Tibial nerve (tissue), 4 donors: ENCODE data around the gene C3orf18. TPM values are rescaled to one million over a fixed set of nuclear protein-coding genes. Genes with fewer than 3 reads are reported as not detected.
A peak's percentile ranks its signal among the peaks of the same experiment; 100 is the strongest.

Experiments
- DNase-seq, 2 donors: peaks; one replicate each; pipeline ENCODE4 v3.0.0-alpha.2; 2019; ENCODE audit warnings: low spot score in 2 of 2
- H3K27ac ChIP-seq, 4 donors: fragments of 200-600 bp; sonication (generic) in 3 of 4; one replicate each; pipeline ENCODE4 v1.5.1; 2017 to 2019; ENCODE audit warnings: mild to moderate bottlenecking in 1 of 4
- H3K27me3 ChIP-seq, 2 donors: fragments of 200-600 bp; sonication (generic) in 1 of 2; one replicate each; pipeline versions ENCODE4 v1.5.1 to v1.6.0; 2017 to 2019
- H3K36me3 ChIP-seq, 3 donors: fragments of 200-600 bp; sonication (generic); one replicate each; pipeline ENCODE4 v1.5.1; 2018 to 2019
- H3K4me1 ChIP-seq, 4 donors: fragments of 200-600 bp; sonication (generic) in 3 of 4; one replicate each; pipeline ENCODE4 v1.5.1; 2017 to 2019
- H3K4me3 ChIP-seq, 4 donors: fragments of 200-600 bp; sonication (generic) in 3 of 4; one replicate each; pipeline ENCODE4 v1.5.1; 2017 to 2019; ENCODE audit warnings: mild to moderate bottlenecking in 1 of 4, moderate library complexity in 1 of 4
- H3K9me3 ChIP-seq, 4 donors: fragments of 200-600 bp; sonication (generic) in 3 of 4; one replicate each; pipeline ENCODE4 v1.5.1; 2017 to 2019
- EP300 ChIP-seq, 2 donors: sonication (generic); formaldehyde crosslinking; IDR thresholded peaks; one replicate each; pipeline ENCODE4 v1.6.1; 2017; ENCODE audit warnings: antibody characterized with exemption in 2 of 2, mild to moderate bottlenecking in 1 of 2
- POLR2A ChIP-seq, 2 donors: fragments of 450-650 bp; IDR thresholded peaks; one replicate each; pipeline ENCODE4 v1.6.1; 2017; ENCODE audit warnings: antibody characterized with exemption in 2 of 2, mild to moderate bottlenecking in 2 of 2, moderate library complexity in 2 of 2
- WGBS, 2 donors: methylation state at CpG; one replicate each; pipeline ENCODE4 v1.1.5; 2018; 5-methylcytosine and 5-hydroxymethylcytosine counted together
- total RNA-seq, 4 donors: library from RNA; depleted of rRNA; stranded (reverse); fragments of >200 nt; gene quantifications; one replicate each; pipeline ENCODE4 v1.1.0, GENCODE V29; 2016
- TF ChIP-seq, protein P1 (sequence below), 5 experiments: fragments of 200-600 bp in 3 of 5; fragments of 450-650 bp in 2 of 5; sonication (generic) in 3 of 5; IDR thresholded peaks; one replicate each; pipeline ENCODE4 v1.5.1; 2016 to 2019; ENCODE audit warnings: antibody characterized with exemption in 5 of 5, mild to moderate bottlenecking in 3 of 5, moderate library complexity in 2 of 5

C3orf18 gene
- total RNA-seq, 4 donors from 2014 or later, result 12.2 to 21.1 (median 19.1) TPM

DNA sequence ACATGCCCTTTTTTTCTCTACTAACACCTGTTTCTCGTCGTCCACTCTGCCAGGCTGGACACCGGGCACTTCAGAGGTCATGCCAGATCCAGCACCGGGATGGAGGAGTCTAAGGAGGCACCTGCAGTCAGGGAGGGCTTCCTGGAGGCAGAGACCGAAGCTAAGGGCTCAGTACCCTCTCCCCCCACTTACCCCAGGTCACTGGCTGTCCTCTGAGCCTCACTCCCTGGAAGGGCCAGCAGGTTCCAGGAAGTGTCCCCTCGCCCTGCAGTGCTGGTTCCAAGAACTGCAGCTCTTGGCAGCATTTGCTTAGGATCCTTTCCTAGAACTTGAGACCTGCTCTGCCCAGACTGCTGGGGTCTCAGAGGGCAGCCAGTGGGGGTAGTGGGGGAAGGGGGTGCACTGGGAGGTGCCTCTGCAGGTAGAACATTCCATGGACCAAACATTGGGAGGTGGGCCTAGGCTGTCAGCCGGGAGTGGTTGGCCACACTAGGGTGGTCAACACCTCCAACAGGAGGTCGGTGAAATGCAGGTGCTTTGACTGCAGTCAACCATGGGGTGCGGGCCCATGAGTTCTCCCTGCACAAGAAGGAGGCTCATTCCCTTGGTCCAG is 32.7 kb upstream of the C3orf18 start:
- Histone ChIP-seq H3K4me1 (peaks cover 0 to 58% (median 28%) of the 10 kb centered on the region in 4 donors), H3K36me3 (peaks cover 0 to 13% (median 0%) of the 10 kb centered on the region in 3 donors), H3K4me3 (no peak overlapping the region), H3K27me3 (no peaks in the 10 kb centered on the region), H3K27ac (peak overlapping the region; percentile 86 to 96 (median 95)), H3K9me3 (no peaks in the 10 kb centered on the region)
- no peak for DNase-seq
- WGBS, 2 donors, result 82 to 86% methylated on average over 9 of the region's 9 CpGs
- TF ChIP-seq POLR2A (IDR thresholded peaks at IDR 0.05), result no peak
- TF ChIP-seq EP300 (IDR thresholded peaks at IDR 0.05), result no peak
- TF ChIP-seq, protein P1, sequence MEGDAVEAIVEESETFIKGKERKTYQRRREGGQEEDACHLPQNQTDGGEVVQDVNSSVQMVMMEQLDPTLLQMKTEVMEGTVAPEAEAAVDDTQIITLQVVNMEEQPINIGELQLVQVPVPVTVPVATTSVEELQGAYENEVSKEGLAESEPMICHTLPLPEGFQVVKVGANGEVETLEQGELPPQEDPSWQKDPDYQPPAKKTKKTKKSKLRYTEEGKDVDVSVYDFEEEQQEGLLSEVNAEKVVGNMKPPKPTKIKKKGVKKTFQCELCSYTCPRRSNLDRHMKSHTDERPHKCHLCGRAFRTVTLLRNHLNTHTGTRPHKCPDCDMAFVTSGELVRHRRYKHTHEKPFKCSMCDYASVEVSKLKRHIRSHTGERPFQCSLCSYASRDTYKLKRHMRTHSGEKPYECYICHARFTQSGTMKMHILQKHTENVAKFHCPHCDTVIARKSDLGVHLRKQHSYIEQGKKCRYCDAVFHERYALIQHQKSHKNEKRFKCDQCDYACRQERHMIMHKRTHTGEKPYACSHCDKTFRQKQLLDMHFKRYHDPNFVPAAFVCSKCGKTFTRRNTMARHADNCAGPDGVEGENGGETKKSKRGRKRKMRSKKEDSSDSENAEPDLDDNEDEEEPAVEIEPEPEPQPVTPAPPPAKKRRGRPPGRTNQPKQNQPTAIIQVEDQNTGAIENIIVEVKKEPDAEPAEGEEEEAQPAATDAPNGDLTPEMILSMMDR (IDR thresholded peaks at IDR 0.05), result no peak

DNA sequence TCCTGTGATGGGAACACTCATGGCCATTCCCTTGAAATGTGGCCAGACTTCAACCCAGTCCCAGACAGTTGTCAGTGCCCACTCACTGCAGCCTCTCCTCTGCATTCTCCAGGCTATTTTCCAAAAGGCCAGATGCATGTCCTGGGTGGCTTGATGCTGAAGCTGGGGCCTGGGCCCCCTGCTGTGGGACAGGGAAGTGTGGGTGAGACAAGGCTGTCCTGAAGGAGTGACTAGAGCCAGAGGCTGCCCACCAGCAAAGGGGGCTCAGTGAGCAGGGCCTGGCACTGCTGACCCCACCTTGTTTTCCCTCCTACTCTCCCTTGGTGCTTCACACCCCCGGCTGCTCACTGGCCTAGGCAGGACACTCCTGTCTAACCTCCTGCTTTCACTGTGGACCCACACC is 32.2 kb upstream of the C3orf18 start:
- TF ChIP-seq EP300 (IDR thresholded peaks at IDR 0.05), result no peak
- TF ChIP-seq, protein P1 (IDR thresholded peaks at IDR 0.05), result no peak
- TF ChIP-seq POLR2A (IDR thresholded peaks at IDR 0.05), result no peak
- WGBS, 2 donors, result 81 to 92% methylated on average over 1 of the region's 1 CpG
- Histone ChIP-seq H3K9me3 (no peaks in the 10 kb centered on the region), H3K4me1 (peaks cover 0 to 52% (median 28%) of the 10 kb centered on the region in 4 donors), H3K27me3 (no peaks in the 10 kb centered on the region), H3K27ac (peak overlapping the region in 2 of 4 donors; percentile 96), H3K4me3 (no peak overlapping the region), H3K36me3 (peaks cover 0 to 8% (median 0%) of the 10 kb centered on the region in 3 donors)
- no peak for DNase-seq

GRCh38 chr3:50599115-50599715 is 31.7 kb upstream of the C3orf18 start:
- TF ChIP-seq, protein P1 (IDR thresholded peaks at IDR 0.05), result no peak
- TF ChIP-seq POLR2A (IDR thresholded peaks at IDR 0.05) (no peak), EP300 (IDR thresholded peaks at IDR 0.05) (no peak)
- H3K4me3 ChIP-seq, result no peak overlapping the region

GRCh38 chr3:50594253-50594785 is 26.8 kb upstream of the C3orf18 start:
- 15 to 26% methylated on average over 2 of the region's 2 CpGs for whole genome bisulfite sequencing, 2 donors
- DNase-seq, result no peak
- no peaks in the 10 kb centered on the region for H3K9me3 ChIP-seq
- H3K27ac ChIP-seq, result no peak overlapping the region
- H3K27me3 ChIP-seq, result no peaks in the 10 kb centered on the region
- TF ChIP-seq, protein P1 (IDR thresholded peaks at IDR 0.05), result no peak
- no peak for TF ChIP-seq POLR2A (IDR thresholded peaks at IDR 0.05)
- no peak for TF ChIP-seq EP300 (IDR thresholded peaks at IDR 0.05)
- H3K36me3 ChIP-seq, result no peaks in the 10 kb centered on the region
- peaks cover 0 to 25% (median 20%) of the 10 kb centered on the region in 4 donors for H3K4me1 ChIP-seq
- no peak overlapping the region for H3K4me3 ChIP-seq

More at GRCh38 chr3:50599115-50599715, 31.7 kb upstream of the C3orf18 start:
- 71 to 85% methylated on average over 2 to 6 of the region's 6 CpGs for WGBS, 2 donors
- H3K4me1 ChIP-seq, result peaks cover 0 to 47% (median 28%) of the 10 kb centered on the region in 4 donors
- H3K27me3 ChIP-seq, result no peaks in the 10 kb centered on the region
- peak overlapping the region in 1 of 4 donors; percentile 96 for H3K27ac ChIP-seq
- DNase-seq, result no peak
- peaks cover 0 to 3% (median 0%) of the 10 kb centered on the region in 3 donors for H3K36me3 ChIP-seq
- no peaks in the 10 kb centered on the region for H3K9me3 ChIP-seq

GRCh38 chr3:50592568-50592967 is 25.0 kb upstream of the C3orf18 start:
- Histone ChIP-seq H3K36me3 (no peaks in the 10 kb centered on the region), H3K9me3 (no peaks in the 10 kb centered on the region), H3K27ac (peak overlapping the region in 1 of 4 donors; percentile 44), H3K4me1 (peaks cover 0 to 25% (median 20%) of the 10 kb centered on the region in 4 donors), H3K27me3 (no peaks in the 10 kb centered on the region), H3K4me3 (no peak overlapping the region)
- WGBS, 2 donors, result 33 to 41% methylated on average over 5 of the region's 5 CpGs
- no peak for TF ChIP-seq EP300 (IDR thresholded peaks at IDR 0.05)
- TF ChIP-seq, protein P1 (IDR thresholded peaks at IDR 0.05), result no peak
- TF ChIP-seq POLR2A (IDR thresholded peaks at IDR 0.05), result no peak
- DNase-seq, result no peak
